ENCODE data around the gene PRKAR1B.

Gene PRKAR1B

DNA sequence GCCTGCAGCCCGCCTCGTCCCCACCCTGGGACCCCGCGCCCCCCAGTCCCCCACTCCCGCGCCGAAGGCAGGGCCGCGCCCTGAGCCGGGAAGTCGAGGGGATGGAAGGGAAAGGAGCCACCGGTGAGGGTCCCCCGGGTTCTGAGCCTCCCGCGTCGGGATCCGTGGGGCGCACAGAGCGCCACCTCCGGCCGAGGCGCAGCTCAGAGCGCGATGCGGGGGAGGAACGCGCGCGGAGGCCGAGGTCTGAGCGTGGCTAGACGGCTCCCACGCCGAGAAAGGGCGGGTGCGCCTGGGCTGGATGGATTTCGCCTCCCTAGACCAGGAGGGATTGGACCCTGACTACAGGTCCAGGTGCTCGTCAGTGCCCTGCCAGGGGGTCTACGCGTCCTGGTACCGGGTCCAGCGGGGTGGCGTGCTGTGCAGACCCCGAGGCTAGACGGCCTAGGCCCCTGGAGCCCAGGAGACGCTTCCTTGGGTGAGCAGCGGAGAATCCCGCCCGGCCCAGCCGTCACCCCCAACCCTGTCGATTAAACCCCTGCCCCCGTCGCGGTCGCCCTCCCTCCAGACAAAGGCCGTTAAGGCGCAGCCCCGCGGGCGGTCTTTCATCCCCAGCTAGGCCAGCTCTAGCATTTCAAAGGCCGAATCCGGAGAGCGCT, 206.4 kb downstream of the PRKAR1B start:
- peak overlapping the region; percentile 31 for H3K4me3 ChIP-seq (ENCODE audit: low read length)
- TF ChIP-seq, protein P1, sequence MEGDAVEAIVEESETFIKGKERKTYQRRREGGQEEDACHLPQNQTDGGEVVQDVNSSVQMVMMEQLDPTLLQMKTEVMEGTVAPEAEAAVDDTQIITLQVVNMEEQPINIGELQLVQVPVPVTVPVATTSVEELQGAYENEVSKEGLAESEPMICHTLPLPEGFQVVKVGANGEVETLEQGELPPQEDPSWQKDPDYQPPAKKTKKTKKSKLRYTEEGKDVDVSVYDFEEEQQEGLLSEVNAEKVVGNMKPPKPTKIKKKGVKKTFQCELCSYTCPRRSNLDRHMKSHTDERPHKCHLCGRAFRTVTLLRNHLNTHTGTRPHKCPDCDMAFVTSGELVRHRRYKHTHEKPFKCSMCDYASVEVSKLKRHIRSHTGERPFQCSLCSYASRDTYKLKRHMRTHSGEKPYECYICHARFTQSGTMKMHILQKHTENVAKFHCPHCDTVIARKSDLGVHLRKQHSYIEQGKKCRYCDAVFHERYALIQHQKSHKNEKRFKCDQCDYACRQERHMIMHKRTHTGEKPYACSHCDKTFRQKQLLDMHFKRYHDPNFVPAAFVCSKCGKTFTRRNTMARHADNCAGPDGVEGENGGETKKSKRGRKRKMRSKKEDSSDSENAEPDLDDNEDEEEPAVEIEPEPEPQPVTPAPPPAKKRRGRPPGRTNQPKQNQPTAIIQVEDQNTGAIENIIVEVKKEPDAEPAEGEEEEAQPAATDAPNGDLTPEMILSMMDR (IDR thresholded peaks at IDR 0.05; ENCODE audit: insufficient read depth, low read depth, low read length, missing control alignments), result peak; percentile 11
- no peak for DNase-seq (ENCODE audit: low read depth)

- TF ChIP-seq, protein P1 (IDR thresholded peaks at IDR 0.05; ENCODE audit: insufficient read depth, low read depth, low read length, missing control alignments), result no peak
- DNase-seq (ENCODE audit: low read depth), result peak; percentile 68
- peak within 1 kb of the TSS; percentile 73 for H3K4me3 ChIP-seq (ENCODE audit: low read length)
Measured at GRCh38 chr7:519484-520390, 207.3 kb downstream of the PRKAR1B start, which contains the start of gene PDGFA. Gene PDGFA, minus strand, starts transcription at chr7:519846. Its CDS starts 845 bp downstream, at chr7:519001.

GRCh38 chr7:518630-519483, 208.2 kb downstream of the PRKAR1B start:
- TF ChIP-seq, protein P1 (IDR thresholded peaks at IDR 0.05; ENCODE audit: insufficient read depth, low read depth, low read length, missing control alignments), result no peak
- peak overlapping the region; percentile 73 for H3K4me3 ChIP-seq (ENCODE audit: low read length)
- DNase-seq (ENCODE audit: low read depth), result peak; percentile 90

GRCh38 chr7:517774-518629, 209.1 kb downstream of the PRKAR1B start:
- TF ChIP-seq, protein P1 (IDR thresholded peaks at IDR 0.05; ENCODE audit: insufficient read depth, low read depth, low read length, missing control alignments), result no peak
- DNase-seq (ENCODE audit: low read depth), result peak; percentile 73
- peak overlapping the region; percentile 73 for H3K4me3 ChIP-seq (ENCODE audit: low read length)

DNA sequence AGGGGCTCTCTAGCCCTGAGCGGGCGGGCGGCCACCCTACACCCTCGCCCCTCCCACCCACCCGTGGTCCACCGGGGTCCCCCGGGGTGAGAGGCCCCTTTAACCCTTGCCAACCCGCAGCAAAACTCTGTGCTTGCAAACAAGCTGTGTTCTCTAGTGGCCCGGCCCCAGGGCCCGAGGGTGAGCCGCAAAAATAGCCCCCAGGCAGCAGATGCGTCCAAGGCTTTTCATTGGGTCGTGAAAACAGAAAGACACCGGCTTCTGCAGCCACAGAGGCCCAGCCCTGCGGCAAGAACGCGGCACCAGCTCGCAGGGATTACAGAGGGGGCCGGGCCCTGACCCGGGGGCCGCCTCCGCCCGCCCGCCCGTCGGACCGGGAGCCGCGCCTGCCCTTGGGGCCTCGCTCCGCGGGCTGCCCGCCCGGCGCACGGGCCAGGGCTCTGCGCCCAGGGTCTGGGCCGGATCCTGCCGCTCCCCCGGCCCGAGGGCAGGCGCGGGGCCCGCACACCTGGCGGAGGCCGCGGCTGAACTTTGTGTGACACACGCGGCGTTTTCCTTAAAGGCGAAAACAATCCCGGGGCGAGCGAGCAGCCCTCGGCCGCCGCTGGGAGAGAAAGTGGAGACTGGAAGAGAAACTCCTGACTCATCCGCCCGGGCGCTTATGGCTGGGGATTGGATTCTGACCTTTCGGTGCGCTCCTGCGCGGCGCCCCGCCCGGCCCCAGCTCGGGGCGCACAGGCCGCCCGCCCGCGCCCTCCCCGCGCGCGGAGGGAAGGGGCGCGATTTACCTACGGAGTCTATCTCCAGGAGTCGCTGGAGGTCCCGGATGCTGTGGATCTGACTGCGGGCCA, 210.2 kb downstream of the PRKAR1B start:
- peak overlapping the region; percentile 73 for H3K4me3 ChIP-seq (ENCODE audit: low read length)
- peak; percentile 82 for DNase-seq (ENCODE audit: low read depth)
- TF ChIP-seq, protein P1 (IDR thresholded peaks at IDR 0.05; ENCODE audit: insufficient read depth, low read depth, low read length, missing control alignments), result no peak
